NCI-H2227 treated with DMSO at 0.1 percent for 48 hours (cell line): ENCODE results near the gene EPB41L2.

Experiments
- DNase-seq: peaks from one replicate; lab custom pipeline; 2025; lab: John Stamatoyannopoulos, UW

The EPB41L2 gene

GRCh38 chr6:131061751-131062119 lies 1.3 kb downstream of the EPB41L2 start:
- DNase-seq, result no peak

- DNase-seq, result no peak
Observed at GRCh38 chr6:131061041-131061750, 1.8 kb downstream of the EPB41L2 start.

GRCh38 chr6:131060311-131060710 lies 2.7 kb downstream of the EPB41L2 start:
- no peak for DNase-seq

GRCh38 chr6:131059486-131059885 lies 3.6 kb downstream of the EPB41L2 start:
- no peak for DNase-seq

- no peak for DNase-seq
Observed at GRCh38 chr6:131058236-131058635, 4.8 kb downstream of the EPB41L2 start.

- DNase-seq, result no peak
Observed at GRCh38 chr6:131054392-131055250, 8.4 kb downstream of the EPB41L2 start.

GRCh38 chr6:131053546-131054240 lies 9.4 kb downstream of the EPB41L2 start:
- no peak for DNase-seq

- DNase-seq, result no peak
Observed at GRCh38 chr6:131052181-131052580, 10.9 kb downstream of the EPB41L2 start.

GRCh38 chr6:131051341-131051740 lies 11.7 kb downstream of the EPB41L2 start:
- no peak for DNase-seq

- DNase-seq, result no peak
Observed at GRCh38 chr6:131049608-131050007, 13.4 kb downstream of the EPB41L2 start.

GRCh38 chr6:131048933-131049515 lies 14.0 kb downstream of the EPB41L2 start:
- DNase-seq, result no peak

- no peak for DNase-seq
Observed at GRCh38 chr6:131048459-131048858, 14.6 kb downstream of the EPB41L2 start.

- DNase-seq, result no peak
Observed at GRCh38 chr6:131045139-131045538, 17.9 kb downstream of the EPB41L2 start.

GRCh38 chr6:131043902-131044447 lies 19.1 kb downstream of the EPB41L2 start:
- DNase-seq, result no peak

- DNase-seq, result no peak
Observed at GRCh38 chr6:131042664-131043063, 20.4 kb downstream of the EPB41L2 start.

GRCh38 chr6:131041814-131042213 lies 21.2 kb downstream of the EPB41L2 start:
- DNase-seq, result no peak

GRCh38 chr6:131040866-131041265 lies 22.2 kb downstream of the EPB41L2 start:
- DNase-seq, result no peak

GRCh38 chr6:131039345-131039680 lies 23.7 kb downstream of the EPB41L2 start:
- no peak for DNase-seq

- DNase-seq, result no peak
Observed at GRCh38 chr6:131038597-131039344, 24.3 kb downstream of the EPB41L2 start.

GRCh38 chr6:131037194-131037897 lies 25.7 kb downstream of the EPB41L2 start:
- no peak for DNase-seq

GRCh38 chr6:131036601-131037000 lies 26.4 kb downstream of the EPB41L2 start:
- DNase-seq, result no peak
